NCI-H2171 treated with DMSO at 0.1 percent for 48 hours (cell line): ENCODE measurements around the gene MYO15A.
A peak's percentile ranks its signal among the peaks of the same experiment; 100 is the strongest.

Experiments used
- DNase-seq: peaks from one replicate; lab custom pipeline; 2025; lab: John Stamatoyannopoulos, UW

MYO15A gene

DNA sequence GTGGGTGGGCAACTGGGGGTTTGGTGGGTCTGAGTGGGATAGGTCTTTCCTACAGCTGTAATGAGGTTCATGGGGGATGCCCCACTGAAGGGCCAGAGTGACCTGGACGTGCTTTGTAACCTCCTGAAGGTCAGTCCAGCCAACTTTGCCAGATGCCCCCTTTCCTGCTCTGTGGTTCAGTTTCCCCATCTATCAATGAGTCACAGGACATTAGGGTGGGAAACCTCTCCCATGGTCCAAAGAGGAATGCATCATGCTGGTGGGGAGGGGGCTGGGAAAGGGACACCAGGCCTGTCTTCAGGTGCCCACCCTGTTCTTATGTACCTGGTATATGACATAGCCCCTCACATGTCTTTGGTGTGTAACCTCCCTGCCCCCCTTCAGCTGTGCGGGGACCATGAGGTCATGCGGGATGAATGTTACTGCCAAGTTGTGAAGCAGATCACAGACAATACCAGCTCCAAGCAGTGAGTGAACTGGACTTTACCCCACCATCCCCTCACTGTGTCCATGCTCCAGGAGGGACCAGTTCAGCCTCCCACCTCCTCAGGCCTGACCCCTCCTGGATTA is 51.1 kb downstream of the MYO15A start:
- DNase-seq = no peak

DNA sequence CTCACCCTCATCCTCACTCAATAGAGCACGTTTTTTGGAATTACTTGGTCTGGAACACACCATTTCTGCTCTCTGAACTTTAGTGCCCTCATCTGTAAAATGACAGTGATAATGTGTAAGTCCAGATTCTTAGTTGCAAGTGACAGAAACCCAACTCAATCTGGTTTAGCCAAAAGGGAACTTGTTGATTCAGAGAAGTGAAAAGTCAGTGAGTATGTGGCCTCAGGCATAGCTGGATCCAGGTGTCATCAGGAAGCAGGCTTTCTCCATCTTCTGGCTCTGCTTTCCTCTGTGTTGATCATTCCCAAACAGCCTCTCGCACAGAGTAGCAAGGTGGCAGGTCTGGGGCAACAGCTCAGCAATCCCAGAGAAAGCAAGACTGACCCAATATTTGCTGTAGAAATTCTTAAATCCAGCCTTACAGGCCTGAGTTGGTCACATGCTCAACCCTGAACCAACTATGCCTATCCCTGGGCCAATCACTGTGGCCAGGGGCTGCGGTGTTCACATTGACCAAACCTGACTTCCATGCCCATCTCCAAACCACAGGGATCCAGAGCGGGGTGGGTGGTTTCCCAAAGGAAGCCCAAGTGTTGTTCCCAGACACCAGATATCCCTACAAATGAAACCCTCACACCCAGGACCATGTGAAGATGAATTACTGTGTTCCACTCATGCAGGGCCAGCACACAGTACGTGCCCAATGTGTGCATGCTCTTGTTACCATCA is 51.7 kb downstream of the MYO15A start:
- DNase-seq = no peak

DNA sequence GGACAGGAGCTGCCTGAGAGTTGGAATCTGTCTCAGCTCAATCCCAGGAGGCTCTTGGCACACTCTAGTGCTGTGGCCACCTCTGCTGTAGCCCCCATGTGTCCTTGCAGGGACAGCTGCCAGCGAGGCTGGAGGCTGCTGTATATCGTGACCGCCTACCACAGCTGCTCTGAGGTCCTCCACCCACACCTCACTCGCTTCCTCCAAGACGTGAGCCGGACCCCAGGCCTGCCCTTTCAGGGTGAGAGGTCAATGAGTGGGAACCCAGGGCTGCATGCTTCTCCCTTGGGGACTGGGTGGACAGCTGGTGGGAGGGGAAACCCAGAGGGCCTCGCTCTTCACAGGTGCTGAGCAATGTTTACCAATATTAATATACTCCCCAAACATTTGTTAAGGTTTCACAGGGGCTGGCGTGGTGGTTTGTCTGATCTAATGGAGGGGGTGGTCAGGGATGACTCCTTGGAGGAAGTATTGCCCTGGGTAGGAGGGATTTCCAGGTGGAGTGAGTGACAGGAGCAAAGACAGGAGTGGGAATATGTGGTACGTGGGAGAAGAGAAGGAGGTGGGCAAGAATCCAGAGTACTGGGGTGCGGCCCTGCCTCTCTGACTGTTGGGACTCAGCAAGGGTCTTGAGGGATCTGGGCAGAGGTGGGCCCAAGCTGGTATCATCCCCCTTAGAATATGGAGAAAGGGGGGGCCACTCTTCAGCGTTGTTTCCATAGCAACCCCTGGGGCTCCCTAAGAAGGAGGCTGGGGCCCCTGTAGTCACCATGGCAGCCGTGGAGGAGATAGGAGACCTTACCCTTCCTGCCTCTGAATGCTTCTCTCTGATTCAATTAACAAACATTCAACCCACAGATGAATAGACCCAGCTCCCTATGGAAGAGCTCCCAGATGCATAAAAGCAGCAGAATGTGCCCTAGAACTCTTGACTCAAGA is 52.9 kb downstream of the MYO15A start:
- no peak for DNase-seq

DNA sequence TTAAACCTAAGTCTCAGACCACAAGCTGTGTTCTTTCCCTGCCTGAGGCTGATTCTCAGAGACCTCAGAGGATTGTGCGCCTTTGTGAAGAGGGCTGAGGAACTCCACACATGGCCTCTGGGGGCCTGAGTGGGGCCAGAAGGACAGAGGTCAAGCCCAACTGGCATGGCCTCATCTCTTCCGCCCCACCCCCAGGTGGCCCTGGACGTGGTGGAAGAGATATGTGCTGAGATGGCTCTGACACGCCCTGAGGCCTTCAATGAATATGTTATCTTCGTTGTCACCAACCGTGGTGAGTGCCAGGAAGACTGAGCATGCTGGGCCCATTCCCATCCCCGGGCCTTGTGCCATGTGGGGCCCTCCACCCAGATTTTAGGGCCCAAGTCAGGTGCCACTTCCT is 55.0 kb downstream of the MYO15A start:
- no peak for DNase-seq

DNA sequence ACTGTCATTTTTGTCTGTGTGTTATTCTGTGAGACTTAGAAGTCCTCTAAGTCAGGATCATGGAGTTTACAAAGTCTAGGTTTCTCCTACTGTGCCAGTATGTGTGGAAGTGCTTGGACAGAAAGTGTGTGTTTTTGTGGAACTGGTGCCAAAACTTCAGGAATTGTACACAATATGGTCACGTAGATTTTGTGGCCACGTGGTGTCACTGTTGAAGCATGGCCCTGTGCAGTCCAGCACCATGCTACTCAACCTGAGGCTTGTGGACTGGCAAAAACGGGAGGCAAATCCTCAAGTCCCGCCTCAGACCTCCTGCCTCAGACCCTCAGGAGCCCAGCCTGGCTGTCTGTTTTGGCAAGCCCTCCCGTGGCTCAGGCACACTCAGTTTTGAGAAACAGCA is 58.3 kb downstream of the MYO15A start:
- DNase-seq = no peak

DNA sequence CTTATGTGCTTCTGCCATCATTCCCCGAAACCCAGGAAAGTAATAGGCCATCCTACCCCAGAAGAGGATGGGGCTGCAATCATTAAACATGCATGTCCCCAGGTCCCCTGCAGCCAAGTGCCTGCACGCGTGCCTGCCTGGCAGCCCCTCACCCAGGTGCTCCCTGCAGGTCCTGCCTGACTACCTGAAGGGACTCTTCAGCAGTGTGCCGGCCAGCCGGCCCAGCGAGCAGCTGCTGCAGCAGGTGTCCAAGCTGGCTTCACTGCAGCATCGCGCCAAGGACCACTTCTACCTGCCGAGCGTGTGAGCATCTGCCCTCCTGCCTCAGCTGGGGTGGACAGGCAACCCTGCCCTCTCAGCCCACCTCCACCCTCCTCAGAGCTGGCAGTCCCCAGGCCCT is 58.9 kb downstream of the MYO15A start:
- DNase-seq = no peak

DNA sequence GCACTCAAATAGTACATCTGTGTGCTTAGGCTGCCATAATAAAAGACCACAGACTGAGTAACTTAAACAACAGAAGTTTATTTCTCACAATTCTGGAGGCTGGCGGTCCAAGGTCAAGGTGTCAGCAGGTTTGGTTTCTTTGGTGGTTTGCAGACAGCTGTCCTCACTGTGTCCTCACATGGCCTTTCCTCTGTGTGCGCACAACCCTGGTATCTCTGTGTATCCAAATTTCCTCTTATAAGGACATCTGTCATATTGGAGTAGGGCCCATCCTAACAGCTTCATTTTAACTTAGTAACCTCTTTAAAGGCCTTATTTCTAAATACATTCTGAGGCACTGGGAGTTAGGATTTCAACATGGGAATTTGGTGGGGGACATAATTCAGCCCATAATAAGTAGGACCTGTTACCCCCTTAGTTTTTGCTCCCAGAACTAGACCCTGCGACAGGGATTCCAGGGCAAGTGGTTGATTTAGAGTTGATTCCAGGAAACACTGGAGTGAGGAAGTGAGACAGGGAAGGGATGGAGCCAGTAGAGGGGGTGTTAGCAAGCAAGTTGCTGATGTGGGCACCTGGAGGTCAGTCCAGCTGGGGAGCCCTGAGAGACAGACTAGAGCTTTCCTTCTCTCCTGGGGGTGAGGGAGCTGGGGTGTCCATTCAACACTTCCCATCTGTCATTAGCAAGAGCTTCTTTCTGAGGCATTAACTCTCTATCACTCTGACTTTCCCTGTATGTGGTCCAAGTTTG is 64.1 kb downstream of the MYO15A start:
- DNase-seq = peak; percentile 74

DNA sequence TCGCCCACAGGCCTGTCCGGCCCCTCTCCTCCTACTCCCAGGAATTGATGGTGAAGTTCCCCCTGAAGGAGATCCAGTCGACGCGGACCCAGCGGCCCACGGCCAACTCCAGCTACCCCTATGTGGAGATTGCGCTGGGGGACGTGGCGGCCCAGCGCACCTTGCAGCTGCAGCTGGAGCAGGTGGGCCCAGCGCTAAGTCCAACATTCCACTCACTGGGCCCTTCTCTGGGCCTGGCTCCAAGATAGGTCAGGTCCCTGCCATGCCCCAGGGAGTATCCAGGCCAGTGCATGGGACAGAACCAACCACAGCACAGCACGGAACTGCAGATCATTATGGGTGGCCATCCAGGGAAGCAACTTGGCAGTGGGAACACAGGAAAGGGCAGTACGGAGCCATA is 65.2 kb downstream of the MYO15A start:
- DNase-seq = no peak

DNA sequence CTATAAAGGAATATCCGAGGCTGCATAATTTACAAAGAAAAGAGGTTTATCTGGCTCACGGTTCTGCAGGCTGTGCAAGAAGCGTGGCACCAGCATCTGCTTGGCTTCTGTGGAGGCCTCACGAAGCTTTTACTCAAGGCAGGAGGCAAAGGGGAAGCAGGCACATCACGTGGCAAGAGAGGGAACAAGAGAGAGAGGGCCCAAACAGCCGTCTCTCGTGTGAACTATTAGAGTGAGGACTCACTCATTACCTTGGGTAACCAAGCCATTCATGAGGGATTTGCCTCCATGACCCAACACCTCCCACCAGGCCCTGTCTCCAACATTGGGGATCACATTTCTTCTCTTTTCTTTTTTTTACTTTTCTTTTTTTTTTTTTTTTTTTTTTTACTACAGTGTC is 67.6 kb downstream of the MYO15A start:
- DNase-seq = no peak

DNA sequence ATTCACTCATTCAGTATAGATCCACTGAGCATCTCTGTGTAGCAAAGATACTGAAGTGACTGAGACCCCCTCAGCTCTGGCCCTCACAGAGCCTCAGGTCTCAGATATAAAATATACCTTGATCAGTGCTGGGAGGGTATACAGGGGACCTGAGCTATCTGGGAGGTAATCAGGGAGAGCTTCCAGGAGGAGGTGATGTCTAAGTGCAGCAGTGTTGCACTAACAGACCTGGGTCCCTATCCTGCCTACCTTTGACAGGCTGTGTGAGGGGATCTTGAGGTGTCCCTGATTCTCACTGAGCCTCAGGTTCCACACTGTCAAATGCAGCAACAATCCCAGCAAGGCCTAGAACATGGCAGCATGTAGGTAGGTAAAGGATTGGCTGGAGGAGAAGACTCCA is 68.6 kb downstream of the MYO15A start:
- no peak for DNase-seq

DNA sequence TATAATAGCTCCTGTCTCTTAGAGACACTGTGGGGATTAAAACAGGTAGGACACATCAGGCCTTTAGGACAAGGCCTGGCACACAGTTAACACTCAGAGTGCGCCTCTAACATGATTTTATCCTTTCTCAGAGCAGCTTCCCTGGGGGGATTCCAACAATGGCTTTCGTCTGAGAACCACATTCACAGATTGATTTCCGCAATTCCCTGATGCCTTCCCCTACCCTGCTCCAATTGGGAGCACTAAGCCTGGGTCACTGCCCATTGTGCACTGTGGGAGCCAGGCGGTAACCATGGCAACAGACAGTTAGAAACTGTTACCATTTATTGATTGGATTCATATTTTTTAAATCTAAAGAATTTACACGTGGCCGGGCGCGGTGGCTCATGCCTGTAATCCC is 69.2 kb downstream of the MYO15A start:
- DNase-seq = no peak

DNA sequence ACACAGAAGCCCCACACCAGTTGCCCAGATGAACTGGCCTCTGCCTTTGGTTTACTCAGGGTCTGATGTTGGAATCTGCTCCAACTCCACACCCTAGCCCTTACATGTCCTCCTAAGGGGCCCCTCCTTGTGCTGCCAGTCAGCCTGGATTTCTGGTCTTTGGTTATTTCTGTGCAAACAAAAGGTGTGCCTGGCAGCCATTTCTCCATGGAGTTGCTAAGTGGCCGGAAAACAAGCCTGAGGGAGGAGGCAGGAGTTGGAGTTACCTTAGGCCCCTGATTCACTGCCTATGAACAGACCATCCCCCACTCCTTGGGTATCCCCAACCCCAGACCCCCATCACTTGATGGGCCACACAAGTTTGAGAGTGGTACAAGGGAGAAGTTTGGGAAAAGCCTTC is 70.6 kb downstream of the MYO15A start:
- DNase-seq = no peak

DNA sequence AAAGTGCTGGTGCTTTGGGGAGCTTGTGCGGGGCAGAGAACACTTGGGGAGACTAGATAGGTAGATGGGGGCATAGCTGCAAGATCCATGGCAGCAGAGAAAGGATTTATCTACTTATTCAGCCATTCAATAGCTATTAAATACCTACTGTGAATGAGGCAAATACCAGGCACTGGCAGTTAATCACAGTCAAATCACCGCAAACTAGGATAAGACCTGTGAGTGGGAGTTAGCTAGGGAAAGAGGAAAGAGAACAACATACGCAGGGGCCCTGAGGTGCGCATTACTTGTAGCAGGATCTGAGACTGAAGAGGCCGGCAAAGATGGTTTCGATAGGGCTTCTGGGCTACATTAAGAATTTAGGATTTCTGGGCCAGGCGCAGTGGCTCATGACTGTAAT is 71.2 kb downstream of the MYO15A start:
- DNase-seq = no peak

DNA sequence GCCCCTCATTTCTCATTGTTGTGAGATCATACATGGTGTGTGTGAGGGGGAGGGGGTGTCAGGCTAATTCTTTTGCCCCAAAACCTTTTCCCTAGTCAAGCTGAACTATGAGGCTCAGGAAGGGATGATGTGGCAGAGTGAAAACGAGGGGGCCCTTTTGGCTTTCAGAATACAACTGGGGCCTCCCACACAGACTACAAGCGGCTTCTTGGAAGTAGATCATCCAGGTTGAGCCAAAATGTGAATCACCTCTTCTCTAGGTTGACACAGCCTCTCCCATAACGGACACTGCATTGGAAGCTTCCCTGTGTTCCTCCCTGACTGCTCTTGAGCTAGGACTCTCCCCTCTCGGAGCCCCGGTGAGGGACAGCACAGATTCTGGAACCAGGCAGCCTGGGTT is 72.8 kb downstream of the MYO15A start:
- DNase-seq = no peak

DNA sequence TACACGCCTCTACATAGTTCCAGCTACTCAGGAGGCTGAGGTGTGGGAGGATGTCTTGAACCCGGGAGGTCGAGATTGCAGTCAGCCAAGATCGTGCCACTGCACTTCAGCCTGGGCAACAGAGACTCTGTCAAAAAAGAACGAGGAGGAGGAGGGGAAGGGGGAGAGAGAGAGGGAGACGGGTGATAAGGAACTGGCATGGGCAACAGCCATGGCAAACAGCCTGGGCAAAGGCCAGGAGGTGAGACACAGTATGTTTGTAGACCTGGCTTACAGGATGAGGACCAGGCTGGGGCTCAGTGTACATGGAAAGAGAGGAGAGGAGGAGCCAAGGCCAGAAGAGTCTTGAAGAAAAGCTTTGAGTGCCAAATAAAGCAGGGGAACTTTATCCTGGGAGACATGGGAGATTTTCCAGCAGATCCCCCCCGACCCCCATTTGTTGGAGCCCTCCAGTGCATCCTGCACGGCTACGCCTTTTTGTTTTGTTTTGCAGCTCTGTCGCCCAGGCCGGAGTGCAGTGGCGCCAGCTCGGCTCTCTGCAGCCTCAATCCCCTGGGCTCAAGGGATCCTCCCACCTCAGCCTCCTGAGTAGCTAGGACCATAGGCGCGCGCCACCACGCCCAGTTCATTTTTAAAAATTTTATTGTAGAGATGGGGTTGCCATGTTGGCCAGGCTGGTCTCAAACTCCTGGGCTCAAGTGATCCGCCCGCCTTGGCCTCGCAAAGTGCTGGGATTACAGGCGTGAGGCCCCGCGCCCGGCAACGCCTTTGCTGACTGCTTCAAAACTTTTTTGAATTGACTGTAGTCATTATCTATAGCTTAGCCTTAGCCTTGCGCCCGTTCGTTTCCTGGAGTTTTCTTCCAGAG is 73.8 kb downstream of the MYO15A start:
- DNase-seq = peak; percentile 50

DNA sequence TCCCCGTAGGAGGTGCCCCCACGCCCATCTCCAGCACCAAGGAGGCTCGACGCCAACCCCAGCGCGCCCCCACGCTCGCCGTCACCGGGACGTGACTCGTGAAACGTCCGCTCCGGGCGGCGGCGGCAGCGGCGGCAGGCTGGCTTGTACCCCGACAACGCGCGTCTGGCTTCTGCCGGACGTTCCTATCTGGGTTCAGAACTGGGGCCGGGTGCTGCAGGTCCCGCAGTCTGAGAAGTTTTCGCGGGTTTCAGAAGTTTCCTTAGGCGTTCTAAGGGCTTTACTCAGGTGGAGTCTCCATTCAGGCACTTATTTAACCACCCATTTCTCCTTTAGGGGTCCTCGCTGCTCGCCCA is 74.4 kb downstream of the MYO15A start:
- DNase-seq = no peak

DNA sequence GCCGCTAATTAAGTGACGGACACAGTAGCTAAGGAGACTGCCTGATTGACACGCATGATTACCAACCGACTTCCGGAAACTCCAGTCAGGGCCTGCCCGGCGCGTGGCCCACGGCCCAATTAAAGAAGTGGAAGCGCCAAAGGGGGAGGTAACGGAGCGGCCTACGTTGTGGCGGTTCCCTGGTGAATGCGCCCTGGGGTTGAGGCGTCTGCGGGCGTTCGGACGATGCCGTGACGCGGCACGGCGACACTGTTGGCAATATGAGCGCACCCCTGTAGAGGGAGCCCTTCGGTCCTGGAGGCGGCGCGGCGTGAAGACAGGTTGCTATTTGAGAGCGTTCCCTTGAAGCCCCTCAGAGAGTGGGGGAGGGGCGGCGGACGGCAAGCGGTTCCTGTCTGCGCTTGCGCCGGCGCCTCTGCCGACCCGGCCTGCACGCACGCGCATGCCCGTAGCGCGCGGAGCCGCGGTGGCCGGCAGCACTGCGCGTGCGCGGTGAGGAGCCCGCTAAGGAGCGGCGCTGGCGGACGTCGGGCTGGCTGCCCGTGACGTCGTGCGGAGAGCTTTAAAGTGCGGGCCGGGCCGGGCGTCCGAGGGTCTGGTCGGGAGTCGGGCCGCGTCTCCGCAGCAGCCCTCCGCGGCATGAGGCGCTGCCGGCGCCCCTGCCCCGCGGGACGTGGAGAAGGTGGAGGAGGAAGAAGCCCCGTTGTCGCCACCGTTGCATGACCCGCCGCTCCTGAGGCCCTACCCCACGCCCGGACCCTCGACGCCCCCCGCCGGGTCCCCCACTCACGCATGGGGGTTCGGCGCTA is 75.0 kb downstream of the MYO15A start, which contains the start of gene ALKBH5:
ALKBH5 (plus strand) TSS at position 495 of the 809 bp plus-strand sequence. CDS start 416 bp downstream, outside the sequence.
- peak; percentile 99 for DNase-seq

DNA sequence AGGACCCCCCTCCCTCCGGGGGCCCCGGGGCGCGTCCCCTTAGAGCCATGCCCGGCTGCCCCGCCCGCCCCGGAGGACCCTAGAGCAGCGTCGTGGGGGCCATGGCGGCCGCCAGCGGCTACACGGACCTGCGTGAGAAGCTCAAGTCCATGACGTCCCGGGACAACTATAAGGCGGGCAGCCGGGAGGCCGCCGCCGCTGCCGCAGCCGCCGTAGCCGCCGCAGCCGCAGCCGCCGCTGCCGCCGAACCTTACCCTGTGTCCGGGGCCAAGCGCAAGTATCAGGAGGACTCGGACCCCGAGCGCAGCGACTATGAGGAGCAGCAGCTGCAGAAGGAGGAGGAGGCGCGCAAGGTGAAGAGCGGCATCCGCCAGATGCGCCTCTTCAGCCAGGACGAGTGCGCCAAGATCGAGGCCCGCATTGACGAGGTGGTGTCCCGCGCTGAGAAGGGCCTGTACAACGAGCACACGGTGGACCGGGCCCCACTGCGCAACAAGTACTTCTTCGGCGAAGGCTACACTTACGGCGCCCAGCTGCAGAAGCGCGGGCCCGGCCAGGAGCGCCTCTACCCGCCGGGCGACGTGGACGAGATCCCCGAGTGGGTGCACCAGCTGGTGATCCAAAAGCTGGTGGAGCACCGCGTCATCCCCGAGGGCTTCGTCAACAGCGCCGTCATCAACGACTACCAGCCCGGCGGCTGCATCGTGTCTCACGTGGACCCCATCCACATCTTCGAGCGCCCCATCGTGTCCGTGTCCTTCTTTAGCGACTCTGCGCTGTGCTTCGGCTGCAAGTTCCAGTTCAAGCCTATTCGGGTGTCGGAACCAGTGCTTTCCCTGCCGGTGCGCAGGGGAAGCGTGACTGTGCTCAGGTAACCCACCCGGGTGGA is 75.8 kb downstream of the MYO15A start:
- DNase-seq = peak; percentile 42

DNA sequence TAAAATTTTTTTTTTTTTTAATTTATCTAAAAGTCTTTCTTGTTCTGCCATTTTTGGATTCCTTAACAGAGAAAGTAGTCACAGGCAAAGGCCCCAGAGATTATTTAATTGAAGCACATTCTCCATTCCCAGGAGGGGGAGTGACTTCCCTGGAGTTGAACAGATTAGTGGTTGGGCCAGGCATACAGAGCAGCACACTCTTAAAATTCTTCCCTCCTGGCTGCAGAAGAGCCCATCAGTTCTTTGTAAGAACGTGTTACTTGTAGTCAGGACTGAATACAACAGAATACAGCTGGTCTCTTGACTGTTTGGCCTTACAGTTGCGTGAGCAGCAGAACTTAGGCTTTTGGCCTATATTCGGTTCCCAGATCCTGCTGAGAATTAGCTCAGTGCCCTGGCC is 76.8 kb downstream of the MYO15A start:
- no peak for DNase-seq
